COLO829 (cell line): ENCODE data around the gene OGDH.
"Not testable (repeated sequence)": the region's sequence is repeated elsewhere in the genome, so short reads cannot be mapped to it uniquely, and the experiment has no call there.

ENCODE experiments used
- DNase-seq: peaks from one replicate; pipeline ENCODE4 v3.0.0; 2012; ENCODE audit warnings: low spot score

OGDH gene

GRCh38 chr7:44606341-44607140 lies at the start of gene OGDH:
Gene OGDH, plus strand, starts transcription at chr7:44606627. Its CDS starts 17,717 bp downstream, at chr7:44624344.
- peak; percentile 100 for DNase-seq

- DNase-seq = no peak
These were observed 48.9 kb upstream of the OGDH start for GRCh38 chr7:44557485-44557884.

- DNase-seq = no peak
These were observed 46.9 kb upstream of the OGDH start for GRCh38 chr7:44559485-44559884.

- DNase-seq = no peak
These were observed 44.9 kb upstream of the OGDH start for GRCh38 chr7:44561481-44561880.

GRCh38 chr7:44561962-44562621 lies 44.3 kb upstream of the OGDH start:
- DNase-seq = no peak

GRCh38 chr7:44562622-44562962 lies 43.8 kb upstream of the OGDH start:
- DNase-seq = not testable (repeated sequence)

- no peak for DNase-seq
These were observed 43.2 kb upstream of the OGDH start for GRCh38 chr7:44563171-44563679.

- no peak for DNase-seq
These were observed 41.8 kb upstream of the OGDH start for GRCh38 chr7:44564606-44565005.

GRCh38 chr7:44565097-44565794 lies 41.2 kb upstream of the OGDH start:
- DNase-seq = peak; percentile 62

GRCh38 chr7:44565795-44566559 lies 40.5 kb upstream of the OGDH start:
- DNase-seq = no peak

GRCh38 chr7:44566680-44567079 lies 39.7 kb upstream of the OGDH start:
- no peak for DNase-seq

- DNase-seq = no peak
These were observed 38.5 kb upstream of the OGDH start for GRCh38 chr7:44567884-44568283.

GRCh38 chr7:44568771-44569560 lies 37.5 kb upstream of the OGDH start:
- DNase-seq = no peak

- no peak for DNase-seq
These were observed 36.5 kb upstream of the OGDH start for GRCh38 chr7:44569959-44570358.

- no peak for DNase-seq
These were observed 33.7 kb upstream of the OGDH start for GRCh38 chr7:44572771-44573170.

- peak; percentile 96 for DNase-seq
These were observed 32.8 kb upstream of the OGDH start, which contains the start of gene DDX56 for GRCh38 chr7:44573464-44574286. Gene DDX56, minus strand, starts transcription at chr7:44573908. Its CDS starts 13 bp downstream, at chr7:44573895.

GRCh38 chr7:44574287-44574872 lies 32.0 kb upstream of the OGDH start:
- no peak for DNase-seq

GRCh38 chr7:44575054-44575453 lies 31.4 kb upstream of the OGDH start:
- DNase-seq = no peak

GRCh38 chr7:44576228-44576627 lies 30.2 kb upstream of the OGDH start:
- no peak for DNase-seq
